ENCODE results near the gene PORCN. TPM values are rescaled to one million over a fixed set of nuclear protein-coding genes. Genes with fewer than 3 reads are reported as not detected.

Gene PORCN
- total RNA-seq, 1 experiment from 2014 or later: 16.4 TPM

- TF ChIP-seq NR1H2 (CRISPR knock-in tag; IDR thresholded peaks at IDR 0.05) (no peak), MXD4 (CRISPR knock-in tag; IDR thresholded peaks at IDR 0.05; ENCODE audit: borderline replicate concordance) (no peak), AFF4 (CRISPR knock-in tag; IDR thresholded peaks at IDR 0.05; ENCODE audit: borderline replicate concordance) (no peak), E2F1 (CRISPR knock-in tag; IDR thresholded peaks at IDR 0.05) (no peak), ETV6 (CRISPR knock-in tag; IDR thresholded peaks at IDR 0.05) (no peak), NFE2L1 (CRISPR knock-in tag; IDR thresholded peaks at IDR 0.05) (no peak), NR2C2 (CRISPR knock-in tag; IDR thresholded peaks at IDR 0.05) (no peak), ZNF281 (CRISPR knock-in tag; IDR thresholded peaks at IDR 0.05) (no peak)
Observed at GRCh38 chrX:48530736-48531135, 21.9 kb downstream of the PORCN start (continued).

- no peaks in the 10 kb centered on the region for H3K4me1 Mint-ChIP-seq
- DNase-seq (ENCODE audit: low spot score): no peak
- H3K4me3 Mint-ChIP-seq: no peak overlapping the region
- H3K27ac Mint-ChIP-seq: no peak overlapping the region
- CTCF ChIA-PET: no interaction called here
- POLR2A ChIA-PET: no interaction called here
- no peaks in the 10 kb centered on the region for H3K27me3 Mint-ChIP-seq (ENCODE audit: low read depth)
- peaks cover 25% of the 10 kb centered on the region for H3K36me3 Mint-ChIP-seq
- no peak for ATAC-seq
- H3K9me3 Mint-ChIP-seq: no peaks in the 10 kb centered on the region
- TF ChIP-seq SP1 (CRISPR knock-in tag; conservative IDR thresholded peaks at IDR 0.05): no peak
- no peak for TF ChIP-seq STAT6 (CRISPR knock-in tag; conservative IDR thresholded peaks at IDR 0.05; ENCODE audit: low read depth)
- no peak for TF ChIP-seq ZNF219 (CRISPR knock-in tag; IDR thresholded peaks at IDR 0.05; ENCODE audit: borderline replicate concordance)
- TF ChIP-seq FOXK1 (CRISPR knock-in tag; IDR thresholded peaks at IDR 0.05): no peak
- TF ChIP-seq CDX4 (CRISPR knock-in tag; IDR thresholded peaks at IDR 0.05; ENCODE audit: borderline replicate concordance): no peak
- no peak for TF ChIP-seq ZNF138 (CRISPR knock-in tag; conservative IDR thresholded peaks at IDR 0.05)
- TF ChIP-seq USF1 (CRISPR knock-in tag; IDR thresholded peaks at IDR 0.05): no peak
- no peak for TF ChIP-seq ZMAT4 (CRISPR knock-in tag; IDR thresholded peaks at IDR 0.05)
- TF ChIP-seq GTF2I (CRISPR knock-in tag; conservative IDR thresholded peaks at IDR 0.05): no peak
- no peak for TF ChIP-seq NR2C2 (CRISPR knock-in tag; IDR thresholded peaks at IDR 0.05)
- no peak for TF ChIP-seq FOXP1 (CRISPR knock-in tag; IDR thresholded peaks at IDR 0.05; ENCODE audit: borderline replicate concordance)
- no peak for TF ChIP-seq ATF6 (CRISPR knock-in tag; IDR thresholded peaks at IDR 0.05)
- TF ChIP-seq NFYB (CRISPR knock-in tag; conservative IDR thresholded peaks at IDR 0.05; ENCODE audit: low read depth): no peak
- no peak for TF ChIP-seq CBFB (CRISPR knock-in tag; IDR thresholded peaks at IDR 0.05; ENCODE audit: low read depth)
- no peak for TF ChIP-seq JUN (CRISPR knock-in tag; IDR thresholded peaks at IDR 0.05)
- no peak for TF ChIP-seq TP53 (CRISPR knock-in tag; IDR thresholded peaks at IDR 0.05)
Observed at GRCh38 chrX:48531358-48531959, 22.7 kb downstream of the PORCN start.

Measured in WTC11 (cell line).